ENCODE data around the gene SLC10A7.
A peak's percentile ranks its signal among the peaks of the same experiment; 100 is the strongest.

SLC10A7 gene

GRCh38 chr4:146244496-146244895 lies 277.2 kb downstream of the SLC10A7 start:
- H3K4me3 ChIP-seq (ENCODE audit: low read depth, low read length), result no peak overlapping the region
- TF ChIP-seq CTCF (conservative IDR thresholded peaks at IDR 0.05; ENCODE audit: low read depth, low read length), result no peak
- DNase-seq (ENCODE audit: low read depth), result no peak

GRCh38 chr4:146243883-146244277 lies 277.9 kb downstream of the SLC10A7 start:
- TF ChIP-seq CTCF (conservative IDR thresholded peaks at IDR 0.05; ENCODE audit: low read depth, low read length), result no peak
- no peak overlapping the region for H3K4me3 ChIP-seq (ENCODE audit: low read depth, low read length)
- no peak for DNase-seq (ENCODE audit: low read depth)

- peak; percentile 46 for TF ChIP-seq CTCF (conservative IDR thresholded peaks at IDR 0.05; ENCODE audit: low read depth, low read length)
- DNase-seq (ENCODE audit: low read depth), result no peak
- no peak overlapping the region for H3K4me3 ChIP-seq (ENCODE audit: low read depth, low read length)
Measured at GRCh38 chr4:146243141-146243882, 278.4 kb downstream of the SLC10A7 start.

GRCh38 chr4:146238107-146238506 lies 283.6 kb downstream of the SLC10A7 start:
- no peak for TF ChIP-seq CTCF (conservative IDR thresholded peaks at IDR 0.05; ENCODE audit: low read depth, low read length)
- DNase-seq (ENCODE audit: low read depth), result no peak

GRCh38 chr4:146237092-146237491 lies 284.6 kb downstream of the SLC10A7 start:
- no peak for TF ChIP-seq CTCF (conservative IDR thresholded peaks at IDR 0.05; ENCODE audit: low read depth, low read length)
- no peak overlapping the region for H3K4me3 ChIP-seq (ENCODE audit: low read depth, low read length)

More at GRCh38 chr4:146238107-146238506, 283.6 kb downstream of the SLC10A7 start:
- H3K4me3 ChIP-seq (ENCODE audit: low read depth, low read length), result no peak overlapping the region

GRCh38 chr4:146236216-146236615 lies 285.5 kb downstream of the SLC10A7 start:
- no peak for TF ChIP-seq CTCF (conservative IDR thresholded peaks at IDR 0.05; ENCODE audit: low read depth, low read length)
- H3K4me3 ChIP-seq (ENCODE audit: low read depth, low read length), result no peak overlapping the region
- DNase-seq (ENCODE audit: low read depth), result no peak

More at GRCh38 chr4:146237092-146237491, 284.6 kb downstream of the SLC10A7 start:
- no peak for DNase-seq (ENCODE audit: low read depth)

GRCh38 chr4:146235654-146236177 lies 286.0 kb downstream of the SLC10A7 start:
- no peak for TF ChIP-seq CTCF (conservative IDR thresholded peaks at IDR 0.05; ENCODE audit: low read depth, low read length)
- H3K4me3 ChIP-seq (ENCODE audit: low read depth, low read length), result no peak overlapping the region
- DNase-seq (ENCODE audit: low read depth), result peak; percentile 39
